ENCODE measurements around the gene ASB13.

DNA sequence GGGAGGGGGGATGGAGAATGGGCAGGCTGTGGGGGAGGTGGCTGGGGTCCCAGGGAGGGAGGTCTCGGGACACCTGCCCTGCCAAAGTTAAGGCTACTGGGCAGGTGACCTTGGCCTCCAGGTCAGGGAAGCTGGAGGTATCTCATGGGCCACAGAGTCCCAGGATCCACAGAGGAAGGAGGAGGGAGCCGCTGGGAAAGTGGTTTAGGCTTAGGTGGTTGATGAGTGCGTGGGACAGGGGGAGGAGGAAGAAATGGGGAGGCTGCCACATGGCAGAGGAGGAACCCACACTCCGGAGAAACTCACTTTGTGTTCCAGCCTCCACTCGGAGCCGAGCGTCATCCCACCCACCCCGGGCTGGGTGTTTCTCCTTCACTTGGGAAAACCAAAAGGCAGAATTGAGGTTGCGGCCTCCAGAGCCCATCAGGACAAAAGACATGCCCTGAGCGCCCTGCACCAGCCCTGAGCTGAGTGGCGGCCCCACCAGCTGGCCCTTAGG is 46.1 kb downstream of the ASB13 start:
- TF ChIP-seq POLR2A (IDR thresholded peaks at IDR 0.05; ENCODE audit: low read depth, low read length) (no peak), POLR2AphosphoS5 (IDR thresholded peaks at IDR 0.05; ENCODE audit: low read depth, low read length) (no peak)

All from GM12892 (cell line).